Mononuclear cell (primary cell): ENCODE measurements around the gene PRRC2B. TPM values are rescaled to one million over a fixed set of nuclear protein-coding genes. Genes with fewer than 3 reads are reported as not detected.
A peak's percentile ranks its signal among the peaks of the same experiment; 100 is the strongest.

Experiments
- H3K27me3 ChIP-seq: 2 replicates; pipeline ENCODE4 v1.6.0; 2011; ENCODE audit warnings: low read length, control low read depth; ENCODE audit not compliant: insufficient read depth
- H3K4me1 ChIP-seq: 2 replicates; pipeline ENCODE4 v1.5.1; 2011; ENCODE audit warnings: mild to moderate bottlenecking, low read length, control low read depth; ENCODE audit not compliant: insufficient read depth
- H3K4me3 ChIP-seq: 2 replicates; pipeline ENCODE4 v1.5.1; 2011; ENCODE audit warnings: mild to moderate bottlenecking, low read length, moderate library complexity
- H3K9me3 ChIP-seq: 2 replicates; pipeline ENCODE4 v1.5.1; 2011; ENCODE audit warnings: low read depth, mild to moderate bottlenecking, control low read depth, low read length
- total RNA-seq: library from RNA; depleted of rRNA; stranded (reverse); fragments of >200 nt; gene quantifications from one replicate; pipeline ENCODE4 v1.2.3, GENCODE V29; 2012

The PRRC2B gene
- total RNA-seq, 1 donor: 86.0 TPM

GRCh38 chr9:131485206-131485605, 91.3 kb downstream of the PRRC2B start:
- H3K27me3 ChIP-seq: no peaks in the 10 kb centered on the region
- H3K4me1 ChIP-seq: no peaks in the 10 kb centered on the region
- H3K4me3 ChIP-seq: no peak overlapping the region
- no peaks in the 10 kb centered on the region for H3K9me3 ChIP-seq

- Histone ChIP-seq H3K4me3 (no peak overlapping the region), H3K27me3 (no peaks in the 10 kb centered on the region), H3K4me1 (no peaks in the 10 kb centered on the region), H3K9me3 (no peaks in the 10 kb centered on the region)
Measured at GRCh38 chr9:131485728-131486422, 92.0 kb downstream of the PRRC2B start.

GRCh38 chr9:131487001-131487400, 93.1 kb downstream of the PRRC2B start:
- Histone ChIP-seq H3K27me3 (no peaks in the 10 kb centered on the region), H3K4me3 (no peak overlapping the region), H3K9me3 (no peaks in the 10 kb centered on the region), H3K4me1 (no peaks in the 10 kb centered on the region)

- Histone ChIP-seq H3K9me3 (no peaks in the 10 kb centered on the region), H3K4me3 (no peak overlapping the region), H3K27me3 (no peaks in the 10 kb centered on the region), H3K4me1 (no peaks in the 10 kb centered on the region)
Measured at GRCh38 chr9:131487621-131488031, 93.7 kb downstream of the PRRC2B start.

DNA sequence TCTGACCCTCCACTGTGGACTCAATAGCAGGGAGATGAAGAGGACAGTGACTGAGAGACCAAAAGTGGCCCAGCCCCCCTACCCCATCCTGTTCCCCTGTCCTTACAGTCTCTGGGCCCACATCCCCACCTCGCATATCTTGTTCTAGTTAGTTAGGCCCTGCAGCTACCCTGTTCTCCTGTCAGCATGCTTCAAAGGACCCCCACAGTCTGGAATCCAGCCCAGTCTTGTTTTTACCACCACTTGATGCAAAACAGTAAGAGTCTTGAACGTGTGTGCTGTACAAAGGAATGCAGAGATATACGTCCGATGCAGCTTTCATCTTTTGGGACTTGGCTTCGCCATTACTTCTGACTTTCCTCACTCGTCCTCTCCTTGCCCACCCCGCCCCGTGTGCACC, 96.6 kb downstream of the PRRC2B start:
- H3K9me3 ChIP-seq: no peaks in the 10 kb centered on the region
- no peaks in the 10 kb centered on the region for H3K4me1 ChIP-seq
- H3K4me3 ChIP-seq: no peak overlapping the region
- no peaks in the 10 kb centered on the region for H3K27me3 ChIP-seq

DNA sequence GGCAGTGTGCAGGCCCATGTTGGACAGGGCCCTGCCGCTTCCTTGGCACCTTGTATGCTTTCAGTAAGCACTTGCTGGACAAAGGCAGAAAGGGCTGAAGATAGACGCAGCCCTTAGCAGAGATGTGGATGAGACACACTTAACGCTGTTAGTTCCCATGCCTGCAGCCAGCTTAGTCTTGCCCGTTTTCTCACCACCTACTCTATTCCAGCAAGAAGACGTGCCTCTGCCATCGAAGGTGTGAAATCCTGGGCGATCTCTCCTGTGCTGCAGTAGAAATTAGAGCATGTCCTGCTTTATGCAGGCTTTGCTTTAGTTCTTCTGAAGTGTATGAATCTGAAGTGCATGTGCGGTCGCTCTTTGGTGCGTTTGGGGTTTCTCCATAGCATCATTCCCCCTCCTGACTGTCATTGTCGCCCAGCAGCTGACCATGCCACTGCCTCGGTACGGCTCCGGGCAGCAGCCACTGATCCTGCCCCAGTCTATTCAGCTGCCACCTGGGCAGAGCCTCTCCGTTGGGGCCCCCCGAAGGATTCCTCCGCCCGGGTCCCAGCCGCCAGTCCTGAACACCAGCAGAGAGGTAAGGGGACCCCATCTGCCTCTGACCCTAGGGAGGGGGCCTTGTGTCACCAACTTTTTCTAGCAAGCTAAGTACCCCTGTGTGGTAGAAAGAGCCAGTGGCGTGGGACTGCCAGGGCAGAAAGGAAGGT, 97.3 kb downstream of the PRRC2B start:
- Histone ChIP-seq H3K27me3 (no peaks in the 10 kb centered on the region), H3K4me3 (no peak overlapping the region), H3K9me3 (no peaks in the 10 kb centered on the region), H3K4me1 (no peaks in the 10 kb centered on the region)

DNA sequence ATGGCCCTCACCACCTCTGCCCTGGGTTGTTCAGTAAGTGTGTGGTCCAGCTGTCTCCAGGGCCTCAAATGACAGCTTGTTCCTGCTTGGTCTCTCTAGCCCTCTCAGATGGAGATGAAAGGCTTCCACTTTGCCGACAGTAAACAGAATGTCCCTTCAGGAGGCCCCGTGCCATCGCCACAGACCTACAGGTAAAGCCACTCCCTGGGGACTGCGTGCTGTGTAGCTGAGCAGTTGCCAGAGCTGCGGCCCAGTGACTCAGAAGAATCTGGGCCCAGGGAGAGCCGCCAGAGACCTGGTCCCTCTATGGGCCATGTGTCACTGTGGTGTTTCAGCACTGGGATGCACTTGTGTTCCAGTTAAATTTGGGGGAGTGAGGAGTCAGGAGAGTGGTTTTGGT, 98.2 kb downstream of the PRRC2B start:
- Histone ChIP-seq H3K4me3 (no peak overlapping the region), H3K27me3 (no peaks in the 10 kb centered on the region), H3K4me1 (no peaks in the 10 kb centered on the region), H3K9me3 (no peaks in the 10 kb centered on the region)

DNA sequence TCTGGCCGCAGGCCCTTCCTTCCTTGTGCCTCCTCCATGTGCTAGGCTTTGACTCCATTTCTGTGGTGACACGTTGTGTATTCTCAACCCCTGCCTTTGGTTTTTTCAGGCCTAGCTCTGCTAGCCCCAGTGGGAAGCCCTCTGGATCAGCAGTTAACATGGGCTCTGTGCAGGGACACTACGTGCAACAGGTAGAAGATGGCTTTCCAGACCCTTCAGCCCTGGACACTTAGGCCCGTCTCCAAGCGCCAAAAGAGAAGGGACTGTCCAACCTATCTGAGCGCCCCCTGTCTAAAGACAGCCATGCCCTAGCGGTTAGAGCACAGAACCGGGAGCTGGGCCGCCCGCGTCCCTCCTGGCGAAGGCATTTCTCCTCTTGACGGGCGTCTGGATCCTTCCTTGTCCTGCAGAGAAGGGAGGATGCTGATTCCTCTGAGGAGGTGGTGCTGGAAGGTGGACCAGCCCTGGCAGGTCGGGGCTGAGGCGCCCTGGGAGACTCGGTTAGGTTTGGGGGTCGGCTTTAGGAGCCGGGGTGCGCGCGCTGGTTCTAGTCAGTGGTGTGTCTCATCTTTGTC, 100.5 kb downstream of the PRRC2B start:
- H3K9me3 ChIP-seq: no peaks in the 10 kb centered on the region
- no peak overlapping the region for H3K4me3 ChIP-seq
- H3K4me1 ChIP-seq: peaks cover 5% of the 10 kb centered on the region
- H3K27me3 ChIP-seq: no peaks in the 10 kb centered on the region

DNA sequence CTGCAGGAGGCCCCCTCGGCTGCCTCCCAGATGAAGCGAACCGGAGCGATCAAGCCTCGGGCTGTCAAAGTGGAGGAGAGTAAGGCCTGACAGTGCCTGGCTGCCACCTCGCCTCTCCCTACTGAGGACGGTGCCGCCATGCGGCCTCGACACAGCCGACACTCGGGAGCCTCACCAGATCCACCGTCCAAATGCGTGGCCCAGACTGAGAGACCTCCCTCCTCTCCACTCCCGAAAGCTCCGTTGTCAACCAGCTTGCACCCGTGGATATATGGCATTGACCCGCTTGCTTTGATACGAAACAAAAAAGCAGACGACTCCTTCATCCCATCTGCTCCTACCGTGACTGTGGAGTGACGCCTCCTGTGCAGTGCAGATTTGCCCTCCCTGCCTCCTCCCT, 101.9 kb downstream of the PRRC2B start:
- H3K9me3 ChIP-seq: no peaks in the 10 kb centered on the region
- no peaks in the 10 kb centered on the region for H3K27me3 ChIP-seq
- peaks cover 17% of the 10 kb centered on the region for H3K4me1 ChIP-seq
- no peak overlapping the region for H3K4me3 ChIP-seq

GRCh38 chr9:131496844-131497405, 103.0 kb downstream of the PRRC2B start:
- Histone ChIP-seq H3K27me3 (no peaks in the 10 kb centered on the region), H3K4me1 (peaks cover 29% of the 10 kb centered on the region), H3K9me3 (no peaks in the 10 kb centered on the region), H3K4me3 (no peak overlapping the region)

- Histone ChIP-seq H3K4me1 (peaks cover 49% of the 10 kb centered on the region), H3K27me3 (no peaks in the 10 kb centered on the region)
Measured at GRCh38 chr9:131499254-131499767, 105.4 kb downstream of the PRRC2B start.

GRCh38 chr9:131500377-131500776, 106.5 kb downstream of the PRRC2B start:
- no peak overlapping the region for H3K4me3 ChIP-seq

More at GRCh38 chr9:131499254-131499767, 105.4 kb downstream of the PRRC2B start:
- Histone ChIP-seq H3K9me3 (no peaks in the 10 kb centered on the region), H3K4me3 (no peak overlapping the region)

GRCh38 chr9:131500939-131501541, 107.2 kb downstream of the PRRC2B start:
- Histone ChIP-seq H3K4me1 (peaks cover 51% of the 10 kb centered on the region), H3K4me3 (no peak overlapping the region), H3K9me3 (no peaks in the 10 kb centered on the region), H3K27me3 (no peaks in the 10 kb centered on the region)

More at GRCh38 chr9:131500377-131500776, 106.5 kb downstream of the PRRC2B start:
- Histone ChIP-seq H3K9me3 (no peaks in the 10 kb centered on the region), H3K27me3 (no peaks in the 10 kb centered on the region), H3K4me1 (peaks cover 51% of the 10 kb centered on the region)

DNA sequence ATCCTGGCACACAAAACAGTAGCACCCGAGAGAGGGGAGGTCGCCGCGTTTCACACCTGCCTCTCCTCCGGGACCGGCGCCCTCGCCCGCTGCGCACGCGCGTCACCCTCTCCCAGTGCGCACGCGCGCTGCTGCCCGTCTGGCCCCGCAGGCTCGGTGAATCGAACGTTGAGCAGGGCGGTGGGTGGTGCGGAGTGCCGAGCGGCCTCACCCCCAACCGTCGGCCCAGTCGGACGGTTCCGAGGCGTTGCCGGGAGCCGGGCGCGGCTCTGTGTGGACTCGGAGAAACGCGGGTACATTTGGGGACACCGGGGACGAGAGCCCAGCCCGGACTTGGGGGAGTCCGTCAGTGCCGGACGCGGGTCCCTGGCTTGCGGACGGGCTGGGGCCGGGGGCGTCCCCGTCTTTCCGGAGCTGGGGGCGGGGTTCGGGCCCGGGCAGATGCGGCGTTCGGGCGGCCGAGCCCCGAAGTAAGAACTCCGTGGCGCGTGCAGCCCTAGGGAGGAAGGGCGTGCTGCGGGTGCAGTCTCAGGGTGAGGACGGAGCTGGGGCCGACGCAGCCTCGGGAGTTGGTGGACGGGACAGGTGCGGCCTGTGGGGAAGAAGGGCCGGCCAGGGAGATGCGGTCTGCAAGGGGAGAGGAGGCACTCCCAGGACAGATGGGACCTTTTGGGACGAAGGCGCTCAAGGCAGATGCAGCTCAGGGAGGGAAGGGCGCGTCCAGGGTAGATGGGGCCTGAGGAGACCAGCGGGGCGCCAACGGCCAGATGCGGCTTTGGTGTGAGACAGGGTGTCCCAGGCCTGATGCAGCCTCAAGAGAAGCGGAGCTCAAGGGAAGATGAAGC, 109.1 kb downstream of the PRRC2B start, which contains the start of gene POMT1:
POMT1 (plus strand) TSS at position 138 of the 845 bp plus-strand sequence. CDS start 1,301 bp downstream, outside the sequence.
- Histone ChIP-seq H3K9me3 (no peaks in the 10 kb centered on the region), H3K4me3 (peak within 1 kb of the TSS; percentile 86), H3K4me1 (peaks cover 51% of the 10 kb centered on the region), H3K27me3 (no peaks in the 10 kb centered on the region)
